Neural cell (in vitro differentiated cells): ENCODE measurements around the gene GRAP2. TPM values are rescaled to one million over a fixed set of nuclear protein-coding genes. Genes with fewer than 3 reads are reported as not detected.

Experiments used
- H2AFZ ChIP-seq: fragments of 200-600, 300-800 bp; sonication (generic), shearing (Covaris generic); 2 replicates; pipeline ENCODE4 v1.6.0; 2014; ENCODE audit warnings: low read depth, mild to moderate bottlenecking, antibody characterized with exemption, low read length, moderate library complexity
- H3F3A ChIP-seq: fragments of 200-600 bp; shearing (Covaris generic); 2 replicates; pipeline ENCODE4 v1.6.1; 2016; ENCODE audit warnings: mild to moderate bottlenecking, moderate library complexity, mixed read lengths, antibody characterized with exemption, low read length; ENCODE audit not compliant: insufficient read depth, poor library complexity, severe bottlenecking
- H3K27ac ChIP-seq: fragments of 200-600, 300-800 bp; sonication (generic), shearing (Covaris generic); 2 replicates; pipeline ENCODE4 v1.5.1; 2014; ENCODE audit warnings: mild to moderate bottlenecking, low read length, moderate library complexity
- H3K27me3 ChIP-seq: fragments of 300-800, 200-600 bp; sonication (generic), shearing (Covaris generic); 2 replicates; pipeline ENCODE4 v1.6.0; 2014; ENCODE audit warnings: mild to moderate bottlenecking, low read depth, low read length, moderate library complexity; ENCODE audit not compliant: insufficient read depth
- H3K36me3 ChIP-seq: fragments of 300-800, 200-600 bp; sonication (generic), shearing (Covaris generic); 2 replicates; pipeline ENCODE4 v1.5.1; 2014; ENCODE audit warnings: mild to moderate bottlenecking, antibody characterized with exemption, low read length, moderate library complexity; ENCODE audit not compliant: insufficient read depth
- H3K4me2 ChIP-seq: fragments of 300-800, 200-600 bp; sonication (generic), shearing (Covaris generic); 2 replicates; pipeline ENCODE4 v1.6.0; 2014; ENCODE audit warnings: mild to moderate bottlenecking, low read length
- H3K4me3 ChIP-seq: fragments of 300-800, 200-600 bp; sonication (generic), shearing (Covaris generic); 2 replicates; pipeline ENCODE4 v1.5.1; 2014; ENCODE audit warnings: mild to moderate bottlenecking, low read length, moderate library complexity
- H3K79me2 ChIP-seq: fragments of 200-600 bp; shearing (Covaris generic); replicated peaks from 2 replicates; pipeline ENCODE4 v1.6.0; 2014; ENCODE audit warnings: mild to moderate bottlenecking, low read length, moderate library complexity; ENCODE audit not compliant: insufficient read depth
- H3K9ac ChIP-seq: fragments of 300-800, 200-600 bp; sonication (generic), shearing (Covaris generic); 2 replicates; pipeline ENCODE4 v1.6.1; 2016; ENCODE audit warnings: mild to moderate bottlenecking, low read length, mixed read lengths
- H3K9me2 ChIP-seq: fragments of 200-600 bp; shearing (Covaris generic); 2 replicates; pipeline ENCODE4 v1.6.1; 2016; ENCODE audit warnings: mild to moderate bottlenecking, low read length, mixed read lengths; ENCODE audit not compliant: insufficient read depth
- H3K9me3 ChIP-seq: fragments of 200-600, 300-800 bp; sonication (generic), shearing (Covaris generic); 2 replicates; pipeline ENCODE4 v1.6.1; 2016; ENCODE audit warnings: mild to moderate bottlenecking, mixed run types, low read length, moderate library complexity, mixed read lengths
- H4K20me1 ChIP-seq: fragments of 200-600 bp; shearing (Covaris generic); 2 replicates; pipeline ENCODE4 v1.6.1; 2016; ENCODE audit warnings: mild to moderate bottlenecking, mixed run types; ENCODE audit not compliant: insufficient read depth
- EP300 ChIP-seq: fragments of 450-650 bp; conservative IDR thresholded peaks from 2 replicates; pipeline ENCODE4 v1.6.1; 2014; ENCODE audit warnings: antibody characterized with exemption, mild to moderate bottlenecking, moderate library complexity; ENCODE audit not compliant: poor library complexity, severe bottlenecking
- EZH2 ChIP-seq: fragments of 200-600, 300-800 bp; shearing (Covaris generic), sonication (generic); IDR thresholded peaks from 2 replicates; pipeline ENCODE4 v1.6.1; 2014; ENCODE audit warnings: antibody characterized with exemption, low read length, borderline replicate concordance, mild to moderate bottlenecking; ENCODE audit not compliant: insufficient read depth, poor library complexity, severe bottlenecking
- MXI1 ChIP-seq: fragments of 450-650 bp; conservative IDR thresholded peaks from 2 replicates; pipeline ENCODE4 v1.6.1; 2014; ENCODE audit warnings: antibody characterized with exemption, mild to moderate bottlenecking; ENCODE audit not compliant: poor library complexity, severe bottlenecking
- POLR2AphosphoS5 ChIP-seq: IDR thresholded peaks from 2 replicates; pipeline ENCODE4 v1.6.1; 2012
- RAD21 ChIP-seq: fragments of 450-650 bp; conservative IDR thresholded peaks from 2 replicates; pipeline ENCODE4 v1.6.1; 2014; ENCODE audit warnings: antibody characterized with exemption, mild to moderate bottlenecking, moderate library complexity
- SMC3 ChIP-seq: fragments of 450-650 bp; conservative IDR thresholded peaks from 2 replicates; pipeline ENCODE4 v1.6.1; 2014; ENCODE audit warnings: antibody characterized with exemption, mild to moderate bottlenecking, moderate library complexity; ENCODE audit not compliant: poor library complexity
- TAF1 ChIP-seq: IDR thresholded peaks from 2 replicates; pipeline ENCODE4 v1.6.1; 2012; ENCODE audit warnings: low read depth
- polyA plus RNA-seq: library from polyadenylated mRNA; depleted of rRNA; stranded (reverse); fragments of >200 nt; gene quantifications from 2 replicates; pipeline ENCODE4 v1.2.3, GENCODE V29; 2014
- TF ChIP-seq, protein P1 (sequence below): fragments of 450-650 bp; IDR thresholded peaks from 2 replicates; pipeline ENCODE4 v1.5.1; 2014; ENCODE audit warnings: antibody characterized with exemption, mild to moderate bottlenecking, moderate library complexity; ENCODE audit not compliant: poor library complexity, severe bottlenecking
- TF ChIP-seq, protein P2 (sequence below): IDR thresholded peaks from 2 replicates; pipeline ENCODE4 v1.6.1; 2012; ENCODE audit warnings: borderline replicate concordance

The GRAP2 gene
- polyA plus RNA-seq, 1 donor from 2014 or later: 0.30 TPM

DNA sequence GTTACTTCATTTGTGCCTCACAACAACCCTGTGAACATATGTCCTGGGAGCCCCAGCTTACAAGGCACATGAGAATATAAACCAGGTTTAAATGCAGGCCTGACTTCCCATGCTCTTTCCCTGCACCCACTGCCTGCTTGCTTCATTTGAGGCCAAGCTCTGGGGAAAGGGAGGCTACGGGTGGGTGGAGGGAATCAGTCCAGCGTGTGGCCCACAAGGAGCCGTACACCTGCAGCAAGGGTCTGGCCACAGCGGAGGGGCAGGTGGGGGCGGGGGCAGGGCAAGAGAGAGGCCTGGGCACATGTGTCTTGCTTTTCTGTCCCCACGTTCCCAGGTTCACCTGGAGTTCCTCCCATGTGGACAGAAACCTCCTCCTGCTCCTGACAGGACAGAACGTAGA, 120.1 kb downstream of the GRAP2 start:
- Histone ChIP-seq H3K9ac (no peak overlapping the region), H3K36me3 (no peaks in the 10 kb centered on the region), H3K27ac (no peak overlapping the region), H3K9me2 (no peaks in the 10 kb centered on the region), H3K4me3 (no peak overlapping the region), H4K20me1 (no peaks in the 10 kb centered on the region), H3K27me3 (no peaks in the 10 kb centered on the region), H2AFZ (no peak overlapping the region), H3F3A (no peaks in the 10 kb centered on the region), H3K79me2 (no peaks in the 10 kb centered on the region), H3K9me3 (no peaks in the 10 kb centered on the region), H3K4me2 (no peak overlapping the region)
- TF ChIP-seq SMC3 (no peak), EZH2 (no peak), POLR2AphosphoS5 (no peak), TAF1 (no peak), RAD21 (no peak), EP300 (no peak), MXI1 (no peak)
- TF ChIP-seq, protein P1, sequence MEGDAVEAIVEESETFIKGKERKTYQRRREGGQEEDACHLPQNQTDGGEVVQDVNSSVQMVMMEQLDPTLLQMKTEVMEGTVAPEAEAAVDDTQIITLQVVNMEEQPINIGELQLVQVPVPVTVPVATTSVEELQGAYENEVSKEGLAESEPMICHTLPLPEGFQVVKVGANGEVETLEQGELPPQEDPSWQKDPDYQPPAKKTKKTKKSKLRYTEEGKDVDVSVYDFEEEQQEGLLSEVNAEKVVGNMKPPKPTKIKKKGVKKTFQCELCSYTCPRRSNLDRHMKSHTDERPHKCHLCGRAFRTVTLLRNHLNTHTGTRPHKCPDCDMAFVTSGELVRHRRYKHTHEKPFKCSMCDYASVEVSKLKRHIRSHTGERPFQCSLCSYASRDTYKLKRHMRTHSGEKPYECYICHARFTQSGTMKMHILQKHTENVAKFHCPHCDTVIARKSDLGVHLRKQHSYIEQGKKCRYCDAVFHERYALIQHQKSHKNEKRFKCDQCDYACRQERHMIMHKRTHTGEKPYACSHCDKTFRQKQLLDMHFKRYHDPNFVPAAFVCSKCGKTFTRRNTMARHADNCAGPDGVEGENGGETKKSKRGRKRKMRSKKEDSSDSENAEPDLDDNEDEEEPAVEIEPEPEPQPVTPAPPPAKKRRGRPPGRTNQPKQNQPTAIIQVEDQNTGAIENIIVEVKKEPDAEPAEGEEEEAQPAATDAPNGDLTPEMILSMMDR: no peak
- TF ChIP-seq, protein P2, sequence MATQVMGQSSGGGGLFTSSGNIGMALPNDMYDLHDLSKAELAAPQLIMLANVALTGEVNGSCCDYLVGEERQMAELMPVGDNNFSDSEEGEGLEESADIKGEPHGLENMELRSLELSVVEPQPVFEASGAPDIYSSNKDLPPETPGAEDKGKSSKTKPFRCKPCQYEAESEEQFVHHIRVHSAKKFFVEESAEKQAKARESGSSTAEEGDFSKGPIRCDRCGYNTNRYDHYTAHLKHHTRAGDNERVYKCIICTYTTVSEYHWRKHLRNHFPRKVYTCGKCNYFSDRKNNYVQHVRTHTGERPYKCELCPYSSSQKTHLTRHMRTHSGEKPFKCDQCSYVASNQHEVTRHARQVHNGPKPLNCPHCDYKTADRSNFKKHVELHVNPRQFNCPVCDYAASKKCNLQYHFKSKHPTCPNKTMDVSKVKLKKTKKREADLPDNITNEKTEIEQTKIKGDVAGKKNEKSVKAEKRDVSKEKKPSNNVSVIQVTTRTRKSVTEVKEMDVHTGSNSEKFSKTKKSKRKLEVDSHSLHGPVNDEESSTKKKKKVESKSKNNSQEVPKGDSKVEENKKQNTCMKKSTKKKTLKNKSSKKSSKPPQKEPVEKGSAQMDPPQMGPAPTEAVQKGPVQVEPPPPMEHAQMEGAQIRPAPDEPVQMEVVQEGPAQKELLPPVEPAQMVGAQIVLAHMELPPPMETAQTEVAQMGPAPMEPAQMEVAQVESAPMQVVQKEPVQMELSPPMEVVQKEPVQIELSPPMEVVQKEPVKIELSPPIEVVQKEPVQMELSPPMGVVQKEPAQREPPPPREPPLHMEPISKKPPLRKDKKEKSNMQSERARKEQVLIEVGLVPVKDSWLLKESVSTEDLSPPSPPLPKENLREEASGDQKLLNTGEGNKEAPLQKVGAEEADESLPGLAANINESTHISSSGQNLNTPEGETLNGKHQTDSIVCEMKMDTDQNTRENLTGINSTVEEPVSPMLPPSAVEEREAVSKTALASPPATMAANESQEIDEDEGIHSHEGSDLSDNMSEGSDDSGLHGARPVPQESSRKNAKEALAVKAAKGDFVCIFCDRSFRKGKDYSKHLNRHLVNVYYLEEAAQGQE: no peak

- H3K79me2 ChIP-seq: no peaks in the 10 kb centered on the region
- H3K9me3 ChIP-seq: no peaks in the 10 kb centered on the region
- no peaks in the 10 kb centered on the region for H3K27me3 ChIP-seq
- H3K4me3 ChIP-seq: no peak overlapping the region
- H4K20me1 ChIP-seq: no peaks in the 10 kb centered on the region
- no peaks in the 10 kb centered on the region for H3K36me3 ChIP-seq
- H3F3A ChIP-seq: no peaks in the 10 kb centered on the region
- TF ChIP-seq, protein P2: no peak
- TF ChIP-seq EZH2: no peak
- TF ChIP-seq, protein P1: no peak
- H3K27ac ChIP-seq: no peak overlapping the region
- H3K9me2 ChIP-seq: no peaks in the 10 kb centered on the region
- H2AFZ ChIP-seq: no peak overlapping the region
- no peak overlapping the region for H3K4me2 ChIP-seq
- H3K9ac ChIP-seq: no peak overlapping the region
Measured at GRCh38 chr22:40021401-40022000, 120.6 kb downstream of the GRAP2 start.
